Mesenchymal stem cell (in vitro differentiated cells and primary cell): ENCODE measurements around the gene PRODH2.

ENCODE experiments used
- DNase-seq: peaks from one replicate; pipeline ENCODE4 v3.0.0-alpha.2; 2013
- H2AFZ ChIP-seq: one replicate; pipeline ENCODE4 v1.6.1; 2013; ENCODE audit warnings: low read depth, mild to moderate bottlenecking, control low read depth, inconsistent platforms, low read length, moderate library complexity
- H2AK5ac ChIP-seq: 2 replicates; pipeline ENCODE4 v1.6.1; 2013; ENCODE audit warnings: low read length, moderate library complexity, mild to moderate bottlenecking, inconsistent platforms; ENCODE audit not compliant: severe bottlenecking
- H2BK120ac ChIP-seq: one replicate; pipeline ENCODE4 v1.6.1; 2013; ENCODE audit warnings: low read depth, mild to moderate bottlenecking, inconsistent platforms, low read length, moderate library complexity
- H2BK12ac ChIP-seq, 2 experiments: one replicate each; pipeline ENCODE4 v1.6.1; 2013; ENCODE audit warnings: inconsistent platforms in 2 of 2, low read length in 2 of 2, mild to moderate bottlenecking in 2 of 2, moderate library complexity in 2 of 2, control low read depth in 1 of 2
- H2BK15ac ChIP-seq: one replicate; pipeline ENCODE4 v1.6.1; 2013; ENCODE audit warnings: mild to moderate bottlenecking, low read depth, inconsistent platforms; ENCODE audit not compliant: poor library complexity, severe bottlenecking
- H2BK5ac ChIP-seq: 2 replicates; pipeline ENCODE4 v1.6.1; 2013; ENCODE audit warnings: low read depth, mild to moderate bottlenecking, low read length, control low read depth, inconsistent platforms; ENCODE audit not compliant: poor library complexity, severe bottlenecking
- H3K14ac ChIP-seq, 2 experiments: one replicate each; pipeline ENCODE4 v1.6.1; 2013; ENCODE audit warnings: inconsistent platforms in 2 of 2, low read length in 2 of 2, control low read depth in 1 of 2, mild to moderate bottlenecking in 1 of 2, moderate library complexity in 1 of 2
- H3K18ac ChIP-seq, 2 experiments: one replicate each; pipeline ENCODE4 v1.6.1; 2013; ENCODE audit warnings: inconsistent platforms in 2 of 2, low read length in 2 of 2, control low read depth in 1 of 2, low read depth in 1 of 2, mild to moderate bottlenecking in 1 of 2
- H3K23ac ChIP-seq, 2 experiments: one replicate each; pipeline ENCODE4 v1.6.1; 2013; ENCODE audit warnings: inconsistent platforms in 2 of 2, low read length in 2 of 2, mild to moderate bottlenecking in 2 of 2, moderate library complexity in 2 of 2, control low read depth in 1 of 2
- H3K27ac ChIP-seq: 2 replicates; pipeline ENCODE4 v1.5.1; 2013; ENCODE audit warnings: mild to moderate bottlenecking, moderate library complexity, low read length, control low read depth, inconsistent platforms; ENCODE audit not compliant: poor library complexity, severe bottlenecking
- H3K27me3 ChIP-seq, 2 experiments: 2 replicates each; pipeline versions ENCODE4 v1.6.1 to v1.7.0; 2013; ENCODE audit warnings: low read length in 2 of 2, mild to moderate bottlenecking in 2 of 2, moderate library complexity in 2 of 2, control low read depth in 1 of 2, inconsistent platforms in 1 of 2; ENCODE audit not compliant: control insufficient read depth in 1 of 2, insufficient read depth in 1 of 2
- H3K36me3 ChIP-seq, 2 experiments: 2 replicates each; pipeline versions ENCODE4 v1.6.1 to v1.7.0; 2013; ENCODE audit warnings: low read length in 2 of 2, control low read depth in 1 of 2, inconsistent platforms in 1 of 2, low read depth in 1 of 2, mild to moderate bottlenecking in 1 of 2; ENCODE audit not compliant: insufficient read depth in 2 of 2, control insufficient read depth in 1 of 2
- H3K4ac ChIP-seq, 2 experiments: one replicate each; pipeline ENCODE4 v1.6.1; 2013; ENCODE audit warnings: inconsistent platforms in 2 of 2, low read length in 2 of 2, mild to moderate bottlenecking in 2 of 2, moderate library complexity in 2 of 2, control low read depth in 1 of 2, low read depth in 1 of 2
- H3K4me1 ChIP-seq: 2 replicates; pipeline ENCODE4 v1.6.1; 2013; ENCODE audit warnings: low read depth, low read length, control low read depth; ENCODE audit not compliant: control insufficient read depth, insufficient read depth
- H3K4me2 ChIP-seq: 2 replicates; pipeline ENCODE4 v1.6.1; 2013; ENCODE audit warnings: low read length, mild to moderate bottlenecking, inconsistent platforms; ENCODE audit not compliant: poor library complexity, severe bottlenecking
- H3K4me3 ChIP-seq, 2 experiments: 2 replicates each; pipeline versions ENCODE4 v1.5.1 to v1.7.0; 2013; ENCODE audit warnings: low read length in 2 of 2, mild to moderate bottlenecking in 2 of 2, control low read depth in 1 of 2, low read depth in 1 of 2; ENCODE audit not compliant: insufficient read depth in 1 of 2
- H3K79me1 ChIP-seq: replicated peaks from 2 replicates; pipeline ENCODE4 v1.6.1; 2013; ENCODE audit warnings: mild to moderate bottlenecking, control low read depth, low read length, inconsistent platforms; ENCODE audit not compliant: poor library complexity, severe bottlenecking
- H3K9ac ChIP-seq: 2 replicates; pipeline ENCODE4 v1.7.0; 2013; ENCODE audit warnings: mild to moderate bottlenecking, low read length, moderate library complexity
- H3K9me3 ChIP-seq: 2 replicates; pipeline ENCODE4 v1.7.0; 2013; ENCODE audit warnings: mild to moderate bottlenecking, low read length; ENCODE audit not compliant: control insufficient read depth
- H4K8ac ChIP-seq: one replicate; pipeline ENCODE4 v1.6.1; 2013; ENCODE audit warnings: inconsistent platforms, mild to moderate bottlenecking, low read length, moderate library complexity
- H4K91ac ChIP-seq: one replicate; pipeline ENCODE4 v1.6.1; 2013; ENCODE audit warnings: mild to moderate bottlenecking, low read length, inconsistent platforms
- WGBS: methylation state at CpG from one replicate; pipeline ENCODE4 v1.1.7; 2013; ENCODE audit warnings: mixed read lengths; 5-methylcytosine and 5-hydroxymethylcytosine counted together

Gene PRODH2

DNA sequence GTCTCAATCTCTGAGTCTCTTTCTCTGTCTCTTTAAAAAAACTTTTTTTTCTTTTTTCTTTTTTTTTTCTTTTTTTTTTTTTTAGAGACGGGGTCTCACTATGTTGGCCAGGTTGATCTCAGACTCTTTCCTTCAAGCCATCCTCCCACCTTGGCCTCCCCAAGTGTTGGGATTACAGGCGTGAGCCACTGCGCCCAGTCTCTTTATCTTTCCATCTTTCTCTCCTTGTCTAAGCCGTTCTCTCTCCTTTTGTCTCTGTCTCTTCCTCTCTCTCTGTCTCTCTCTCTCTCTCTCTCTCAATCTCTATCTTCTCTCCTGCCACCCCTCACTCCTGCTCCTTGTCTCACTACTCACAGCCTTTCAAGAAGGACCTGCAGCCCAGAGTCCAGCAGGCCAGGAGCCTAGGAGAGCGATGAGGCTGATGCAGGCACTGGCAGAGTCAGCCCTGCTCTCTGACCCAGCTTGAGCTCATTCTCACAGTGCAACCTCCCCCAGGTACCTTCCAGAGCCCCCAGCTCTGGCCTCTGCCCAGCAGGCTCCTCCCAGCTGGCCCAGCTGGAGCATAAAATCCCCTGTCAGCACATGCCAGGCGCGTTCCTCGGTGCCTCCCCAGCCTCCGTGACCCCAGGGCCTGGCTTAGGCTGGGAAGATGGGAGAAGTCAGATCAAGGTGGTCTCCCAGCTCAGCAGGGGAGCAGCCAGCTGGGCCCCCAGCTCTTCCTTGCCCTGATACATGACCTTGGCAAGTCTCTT, 39.6 kb upstream of the PRODH2 start, which contains the start of gene NPHS1:
NPHS1 (minus strand) TSS at position 476 of the 752 bp plus-strand sequence. CDS start 667 bp downstream, outside the sequence.
- Histone ChIP-seq H3K4ac (no peak within 1 kb of the TSS), H2BK12ac (no peak within 1 kb of the TSS), H3K23ac (no peak within 1 kb of the TSS), H3K36me3 (no peaks in the 10 kb centered on the region), H3K79me1 (no peaks in the 10 kb centered on the region), H3K27me3 (peaks cover 83 to 91% of the 10 kb centered on the region in 2 experiments), H3K14ac (no peak within 1 kb of the TSS), H3K27ac (no peak within 1 kb of the TSS), H4K91ac (no peak within 1 kb of the TSS), H2BK120ac (no peak within 1 kb of the TSS), H3K4me3 (no peak within 1 kb of the TSS), H3K4me2 (no peak within 1 kb of the TSS), H4K8ac (no peak within 1 kb of the TSS), H2BK5ac (no peak within 1 kb of the TSS), H3K18ac (no peak within 1 kb of the TSS), H3K9ac (no peak within 1 kb of the TSS), H2AK5ac (no peak within 1 kb of the TSS), H2BK15ac (no peak within 1 kb of the TSS), H3K4me1 (peaks cover 15% of the 10 kb centered on the region), H3K9me3 (no peaks in the 10 kb centered on the region), H2AFZ (no peak within 1 kb of the TSS)
- WGBS = 76% methylated on average over 9 of the region's 9 CpGs
- no peak for DNase-seq

DNA sequence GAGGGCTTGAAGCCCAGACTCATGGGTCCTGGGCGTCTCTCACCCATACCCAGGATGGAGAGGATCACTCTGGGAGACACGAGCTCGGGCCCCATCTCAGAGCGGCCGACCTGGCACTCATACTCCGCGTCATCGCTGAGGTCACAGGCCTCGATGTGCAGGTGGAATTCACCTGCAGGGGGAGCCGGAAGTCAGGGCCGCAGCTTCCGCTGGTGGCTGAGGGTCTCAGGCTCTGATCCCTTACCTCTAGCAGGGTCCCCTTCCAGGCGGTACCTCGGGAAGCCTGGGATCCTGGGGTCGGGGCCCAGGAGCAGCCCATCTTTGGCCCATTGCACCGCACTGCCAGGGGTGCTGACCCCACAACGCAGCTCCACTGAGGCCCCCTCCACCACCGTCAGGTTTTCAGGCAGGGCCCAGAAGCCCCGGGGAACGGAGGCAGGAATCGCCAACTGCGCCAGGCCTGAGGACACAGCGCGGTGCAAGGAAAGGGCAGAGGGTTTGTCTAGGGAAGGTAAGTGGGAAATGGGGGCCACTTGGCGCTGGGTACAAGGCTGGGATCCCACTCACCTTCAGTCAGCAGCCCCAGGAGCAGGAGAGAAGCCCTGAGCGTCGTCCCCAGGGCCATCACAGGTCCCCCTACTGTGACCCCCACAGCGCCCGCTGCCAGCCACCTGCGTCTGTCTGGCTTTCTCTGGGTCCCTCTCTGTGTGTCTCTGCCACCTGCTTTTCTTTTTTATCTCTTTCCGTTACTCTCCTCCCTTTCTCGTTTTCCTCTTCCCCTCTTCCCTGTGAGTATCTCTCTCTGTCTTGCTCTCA, 38.8 kb upstream of the PRODH2 start:
- H2BK5ac ChIP-seq = no peak overlapping the region
- no peak overlapping the region for H2BK12ac ChIP-seq
- H4K91ac ChIP-seq = no peak overlapping the region
- H2BK120ac ChIP-seq = no peak overlapping the region
- peaks cover 76 to 89% of the 10 kb centered on the region in 2 experiments for H3K27me3 ChIP-seq
- H3K18ac ChIP-seq = no peak overlapping the region
- DNase-seq = no peak
- no peak overlapping the region for H2BK15ac ChIP-seq
- no peaks in the 10 kb centered on the region for H3K36me3 ChIP-seq
- no peak overlapping the region for H3K14ac ChIP-seq
- H3K4me1 ChIP-seq = peaks cover 9% of the 10 kb centered on the region
- H3K79me1 ChIP-seq = no peaks in the 10 kb centered on the region
- H3K4me2 ChIP-seq = no peak overlapping the region
- no peak overlapping the region for H3K4ac ChIP-seq
- no peak overlapping the region for H4K8ac ChIP-seq
- no peak overlapping the region for H3K4me3 ChIP-seq
- no peak overlapping the region for H2AFZ ChIP-seq
- no peak overlapping the region for H3K9ac ChIP-seq
- H3K23ac ChIP-seq = no peak overlapping the region
- H2AK5ac ChIP-seq = no peak overlapping the region
- no peaks in the 10 kb centered on the region for H3K9me3 ChIP-seq
- H3K27ac ChIP-seq = no peak overlapping the region
- WGBS = 56% methylated on average over 32 of the region's 32 CpGs

DNA sequence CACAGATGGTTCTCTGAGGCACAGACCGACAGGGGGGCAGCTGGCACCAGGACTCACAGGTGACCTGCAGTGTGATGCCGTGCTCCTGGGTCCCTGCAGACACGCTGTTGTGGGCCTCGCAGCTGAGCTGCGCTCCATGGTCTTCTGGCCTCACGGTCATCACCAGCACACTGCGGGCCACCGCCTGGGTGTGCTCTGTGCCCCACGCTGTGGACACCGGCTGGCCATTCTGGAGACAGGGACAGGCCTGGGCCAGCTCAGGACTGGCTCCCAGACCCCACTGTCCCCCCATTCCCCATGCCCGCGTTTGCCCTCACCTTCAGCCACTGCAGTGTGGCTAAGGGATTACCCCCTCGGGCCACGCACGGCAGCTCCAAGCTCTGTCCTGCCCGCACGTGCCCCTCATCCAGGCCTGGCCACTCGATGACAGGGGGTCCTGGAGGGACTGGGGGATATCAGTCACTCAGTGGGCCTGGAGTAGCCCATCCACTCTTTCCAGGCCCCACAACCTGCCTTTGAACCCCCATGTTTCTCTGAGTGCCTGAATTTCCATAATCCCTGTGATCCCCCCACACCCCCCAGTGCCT, 36.4 kb upstream of the PRODH2 start:
- H3K36me3 ChIP-seq = no peaks in the 10 kb centered on the region
- H3K79me1 ChIP-seq = no peaks in the 10 kb centered on the region
- H3K23ac ChIP-seq = no peak overlapping the region
- H2BK5ac ChIP-seq = no peak overlapping the region
- no peaks in the 10 kb centered on the region for H3K9me3 ChIP-seq
- no peak overlapping the region for H3K4me2 ChIP-seq
- no peak overlapping the region for H4K8ac ChIP-seq
- peaks cover 15% of the 10 kb centered on the region for H3K4me1 ChIP-seq
- no peak for DNase-seq
- peaks cover 81 to 93% of the 10 kb centered on the region in 2 experiments for H3K27me3 ChIP-seq
- H3K27ac ChIP-seq = no peak overlapping the region
- H2BK120ac ChIP-seq = no peak overlapping the region
- no peak overlapping the region for H4K91ac ChIP-seq
- 87% methylated on average over 18 of the region's 18 CpGs for WGBS
- no peak overlapping the region for H3K4me3 ChIP-seq
- no peak overlapping the region for H3K4ac ChIP-seq
- no peak overlapping the region for H2AFZ ChIP-seq
- no peak overlapping the region for H3K14ac ChIP-seq
- H2AK5ac ChIP-seq = no peak overlapping the region
- no peak overlapping the region for H2BK12ac ChIP-seq
- no peak overlapping the region for H3K9ac ChIP-seq
- H2BK15ac ChIP-seq = no peak overlapping the region
- no peak overlapping the region for H3K18ac ChIP-seq

DNA sequence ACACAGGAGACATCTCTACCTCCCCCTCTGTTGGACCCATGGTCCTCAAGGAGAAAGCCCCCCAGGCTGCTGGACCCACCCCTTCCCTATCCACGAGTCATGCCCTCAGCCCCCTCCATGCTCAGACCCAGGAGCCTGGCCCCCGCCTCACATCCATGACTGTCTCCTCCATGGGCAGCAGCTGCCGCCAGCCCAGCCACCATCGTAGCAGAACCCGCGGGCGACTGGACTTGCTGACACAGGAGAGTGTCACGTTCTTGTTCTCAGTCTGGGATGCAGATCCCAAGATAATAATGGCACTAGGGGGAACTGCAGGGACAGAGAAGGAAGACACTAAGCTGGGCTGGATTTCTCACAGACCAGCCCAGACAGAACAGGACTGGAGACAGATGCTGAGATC, 35.8 kb upstream of the PRODH2 start:
- Histone ChIP-seq H2BK120ac (no peak overlapping the region), H3K4me2 (no peak overlapping the region), H3K4me3 (no peak overlapping the region), H2BK15ac (no peak overlapping the region), H3K27ac (no peak overlapping the region), H3K9me3 (peaks cover 3% of the 10 kb centered on the region), H2BK12ac (no peak overlapping the region), H3K27me3 (peaks cover 86 to 96% of the 10 kb centered on the region in 2 experiments), H2AK5ac (no peak overlapping the region), H3K79me1 (no peaks in the 10 kb centered on the region), H3K4me1 (peaks cover 18% of the 10 kb centered on the region), H3K36me3 (no peaks in the 10 kb centered on the region), H4K91ac (no peak overlapping the region), H3K4ac (no peak overlapping the region), H3K18ac (no peak overlapping the region), H2AFZ (no peak overlapping the region), H2BK5ac (no peak overlapping the region), H3K23ac (no peak overlapping the region), H3K9ac (no peak overlapping the region), H3K14ac (no peak overlapping the region), H4K8ac (no peak overlapping the region)
- no peak for DNase-seq
- 76% methylated on average over 8 of the region's 8 CpGs for WGBS
